GM12801 (cell line): ENCODE data around the gene GABRA4.

ENCODE experiments used
- TF ChIP-seq, protein P1 (sequence below): IDR thresholded peaks from one replicate; pipeline ENCODE4 v1.5.1; 2011; ENCODE audit warnings: control low read depth; ENCODE audit not compliant: insufficient read length; ENCODE audit errors: extremely low read depth

GABRA4 gene

DNA sequence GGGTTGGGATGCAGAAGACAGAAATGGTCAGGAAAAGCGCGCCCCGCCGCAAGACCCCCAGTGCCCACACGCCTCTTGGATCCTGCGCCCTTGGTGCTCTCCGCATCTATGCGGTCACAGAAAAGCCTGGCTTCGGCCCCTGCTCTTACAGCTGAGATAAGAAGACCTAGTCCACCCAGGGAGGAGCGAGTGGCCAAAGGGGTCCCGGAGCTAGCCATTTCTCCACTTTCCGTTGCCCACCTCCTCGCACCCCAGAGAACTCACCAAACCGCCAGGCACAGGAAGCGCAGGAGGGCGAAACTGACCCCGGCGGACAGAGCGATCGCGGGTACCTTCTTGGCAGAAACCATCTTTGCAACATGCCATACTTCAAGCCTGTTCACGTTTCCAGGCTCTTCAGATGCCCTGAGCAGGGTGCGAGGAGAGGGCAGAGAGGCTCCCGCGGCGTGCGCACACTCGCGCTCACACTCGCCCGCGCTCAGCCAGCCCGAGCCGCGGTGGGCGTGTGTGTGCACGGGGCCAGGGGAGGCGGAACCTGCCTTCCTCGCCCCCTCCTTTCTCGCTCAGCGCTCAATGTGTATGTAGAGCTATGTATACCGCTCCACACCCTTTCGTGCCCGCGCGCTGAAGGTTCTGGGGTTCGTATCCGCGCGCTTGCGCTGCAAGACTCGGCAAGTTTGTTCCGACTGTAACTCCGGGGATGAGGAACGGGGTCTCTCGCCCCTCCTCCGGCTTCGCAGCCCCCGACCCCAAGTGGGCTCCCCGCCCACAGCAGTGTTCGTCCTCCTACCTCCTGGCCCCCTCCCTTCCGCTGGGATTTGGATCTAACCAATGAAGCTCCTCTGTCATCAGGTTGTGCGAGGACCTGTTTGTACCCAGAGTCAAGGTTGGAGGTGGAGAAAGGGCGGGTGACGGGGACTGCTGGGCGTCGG, at the start of gene GABRA4:
Gene GABRA4 (minus strand): TSS at position 507 of the 932 bp plus-strand sequence. CDS start 157 bp downstream, at position 350.
- TF ChIP-seq, protein P1, sequence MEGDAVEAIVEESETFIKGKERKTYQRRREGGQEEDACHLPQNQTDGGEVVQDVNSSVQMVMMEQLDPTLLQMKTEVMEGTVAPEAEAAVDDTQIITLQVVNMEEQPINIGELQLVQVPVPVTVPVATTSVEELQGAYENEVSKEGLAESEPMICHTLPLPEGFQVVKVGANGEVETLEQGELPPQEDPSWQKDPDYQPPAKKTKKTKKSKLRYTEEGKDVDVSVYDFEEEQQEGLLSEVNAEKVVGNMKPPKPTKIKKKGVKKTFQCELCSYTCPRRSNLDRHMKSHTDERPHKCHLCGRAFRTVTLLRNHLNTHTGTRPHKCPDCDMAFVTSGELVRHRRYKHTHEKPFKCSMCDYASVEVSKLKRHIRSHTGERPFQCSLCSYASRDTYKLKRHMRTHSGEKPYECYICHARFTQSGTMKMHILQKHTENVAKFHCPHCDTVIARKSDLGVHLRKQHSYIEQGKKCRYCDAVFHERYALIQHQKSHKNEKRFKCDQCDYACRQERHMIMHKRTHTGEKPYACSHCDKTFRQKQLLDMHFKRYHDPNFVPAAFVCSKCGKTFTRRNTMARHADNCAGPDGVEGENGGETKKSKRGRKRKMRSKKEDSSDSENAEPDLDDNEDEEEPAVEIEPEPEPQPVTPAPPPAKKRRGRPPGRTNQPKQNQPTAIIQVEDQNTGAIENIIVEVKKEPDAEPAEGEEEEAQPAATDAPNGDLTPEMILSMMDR, result no peak

DNA sequence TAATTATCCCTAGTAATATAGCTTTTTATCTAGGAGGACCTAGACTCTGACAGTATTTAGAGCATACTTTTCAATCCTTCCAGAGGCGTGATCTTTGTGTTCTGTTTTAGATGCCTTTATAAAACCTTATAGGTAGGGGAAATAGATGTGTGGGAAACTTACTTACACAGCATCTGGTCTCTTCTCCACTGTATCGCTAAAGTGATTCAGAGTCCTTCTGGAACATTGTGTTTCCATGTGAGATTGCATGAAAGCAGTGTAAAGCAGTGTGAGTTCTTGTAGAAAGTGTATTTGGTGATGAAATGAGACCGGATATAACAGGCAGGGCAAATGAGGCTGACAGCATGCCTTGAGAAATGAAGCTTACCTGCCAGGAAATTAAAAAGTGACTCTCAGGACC, 47.4 kb upstream of the GABRA4 start:
- TF ChIP-seq, protein P1, result no peak

DNA sequence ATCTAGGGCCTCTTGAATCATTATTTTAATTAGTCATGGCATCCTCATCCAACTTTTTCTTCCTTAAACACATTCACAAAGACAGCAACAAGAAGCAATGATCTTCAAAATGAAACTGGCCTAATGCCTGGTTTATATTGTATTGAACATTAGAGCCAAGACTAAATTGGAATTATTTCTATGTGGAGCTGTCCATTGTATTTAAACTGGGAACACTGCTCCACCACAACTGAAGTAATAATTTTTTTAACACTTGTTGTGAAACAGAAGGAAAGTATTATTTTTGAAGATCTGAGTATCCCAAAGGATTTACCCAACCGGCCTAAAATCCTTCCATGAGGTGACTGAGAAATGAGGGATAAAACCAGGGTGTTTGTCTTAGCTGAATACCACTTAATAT, 44.9 kb upstream of the GABRA4 start:
- TF ChIP-seq, protein P1, result no peak

DNA sequence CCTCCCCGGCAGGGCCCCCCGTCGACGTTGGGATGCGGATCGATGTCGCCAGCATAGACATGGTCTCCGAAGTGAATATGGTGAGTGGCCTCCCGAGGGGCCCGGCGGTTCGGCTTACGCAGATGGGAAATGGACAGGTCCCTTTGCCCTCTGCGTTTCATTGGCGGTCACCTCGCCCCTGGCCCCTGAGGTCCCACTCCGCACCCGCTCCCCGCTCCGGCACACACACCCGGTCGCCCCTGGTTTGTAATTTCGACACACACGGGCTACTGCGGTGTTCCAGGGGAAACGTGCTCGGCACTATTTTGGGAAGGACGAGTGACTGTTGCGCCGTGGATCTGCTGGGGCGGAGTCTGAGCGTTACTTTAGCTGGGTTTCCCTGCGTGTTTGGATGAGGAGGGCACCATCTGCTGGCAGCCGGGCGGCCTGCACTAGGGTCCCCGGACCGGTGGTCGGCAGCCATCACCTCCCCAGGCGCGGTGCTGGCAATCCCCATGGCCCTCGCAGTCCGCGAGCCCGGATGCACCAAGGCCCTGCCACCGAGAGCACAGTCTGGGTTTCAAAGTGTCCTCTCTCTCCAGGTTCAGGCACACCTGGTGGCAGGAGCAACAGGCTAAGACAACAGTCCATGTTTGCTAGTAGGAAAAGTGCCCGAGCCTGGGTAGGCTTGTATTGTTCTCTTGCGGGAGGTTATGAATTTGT, 39.2 kb upstream of the GABRA4 start:
- TF ChIP-seq, protein P1, result no peak

DNA sequence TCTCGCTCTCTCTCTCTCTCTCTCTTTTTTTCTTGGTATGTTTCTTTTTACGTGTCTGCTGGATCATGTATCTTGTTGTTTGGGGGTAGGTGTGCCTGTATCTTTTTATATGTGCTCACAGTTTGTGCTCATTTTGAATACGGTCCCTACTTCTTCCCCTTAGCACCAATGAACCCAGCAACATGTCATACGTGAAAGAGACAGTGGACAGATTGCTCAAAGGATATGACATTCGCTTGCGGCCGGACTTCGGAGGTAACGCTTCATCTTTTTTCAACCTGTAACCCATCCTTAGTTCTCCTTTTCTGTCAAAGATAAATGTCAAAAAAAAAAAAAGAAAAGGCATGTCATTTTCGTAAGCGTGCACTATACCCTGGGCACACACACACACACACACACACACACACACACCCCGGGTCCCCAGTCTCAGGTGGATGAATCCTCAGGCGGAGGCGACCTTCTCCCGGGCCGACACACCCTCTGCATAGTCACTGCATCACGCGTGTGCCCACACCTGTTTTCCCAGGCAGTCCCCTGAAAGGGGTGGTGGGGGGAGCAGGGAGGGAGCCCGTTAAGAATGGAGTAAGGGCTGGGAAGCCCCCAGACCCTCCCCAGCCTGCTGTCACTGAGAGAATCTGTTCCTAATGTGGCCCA, 38.5 kb upstream of the GABRA4 start:
- TF ChIP-seq, protein P1, result no peak

DNA sequence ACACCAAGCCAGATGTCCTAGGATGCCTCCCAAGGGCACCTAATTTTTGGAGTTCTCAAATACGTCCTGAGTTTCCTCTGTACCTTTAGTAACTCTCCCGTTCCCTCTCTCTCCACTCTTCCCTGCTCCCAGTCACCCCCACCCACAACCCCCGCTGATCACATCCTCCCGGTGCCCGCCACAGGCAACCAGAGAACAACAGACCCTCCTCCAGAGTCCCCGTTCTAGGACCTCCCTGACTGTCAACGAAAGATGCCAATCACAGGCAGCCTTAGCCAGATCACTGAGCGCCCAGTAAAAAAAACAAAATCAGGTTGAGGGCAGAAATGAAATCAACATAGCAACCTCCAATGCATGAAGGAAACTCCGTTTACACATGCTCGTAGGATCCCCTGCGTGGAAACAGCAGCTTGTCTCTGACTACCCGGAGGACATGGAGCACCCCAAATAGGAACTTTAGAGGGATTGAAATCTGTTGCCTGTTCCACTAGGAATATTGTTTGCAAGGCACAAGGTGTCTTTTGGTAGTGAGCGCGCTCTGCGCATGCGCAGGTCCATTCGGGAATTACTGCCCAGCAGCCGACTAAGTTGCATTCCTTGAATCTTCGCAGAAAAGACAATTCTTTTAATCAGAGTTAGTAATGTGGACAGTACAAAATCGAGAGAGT, 37.8 kb upstream of the GABRA4 start, which contains the start of gene GABRB1:
Gene GABRB1 (plus strand): TSS at position 557 of the 668 bp plus-strand sequence.
- TF ChIP-seq, protein P1, result no peak
